HFF-Myc (cell line): ENCODE results near the gene CD9.
A peak's percentile ranks its signal among the peaks of the same experiment; 100 is the strongest.
"Not testable (repeated sequence)": the region's sequence is repeated elsewhere in the genome, so short reads cannot be mapped to it uniquely, and the experiment has no call there.

Experiments used
- DNase-seq: peaks from one replicate; pipeline ENCODE4 v3.0.0-alpha.2; 2011; ENCODE audit warnings: low read depth; ENCODE audit errors: extremely low read depth
- H3K4me3 ChIP-seq: replicated peaks from 2 replicates; pipeline ENCODE4 v1.5.1; 2011; ENCODE audit warnings: low read depth, mild to moderate bottlenecking, control low read depth, low read length
- CTCF ChIP-seq: IDR thresholded peaks from 2 replicates; pipeline ENCODE4 v1.5.1; 2012; ENCODE audit warnings: mild to moderate bottlenecking, low read depth, low read length, control low read depth; ENCODE audit errors: missing control alignments

Gene CD9

GRCh38 chr12:6200256-6201212 is at the start of gene CD9:
Gene CD9, plus strand, starts transcription at chr12:6200400. Its CDS starts 100 bp downstream, at chr12:6200500.
- no peak for TF ChIP-seq CTCF
- no peak for DNase-seq
- peak within 1 kb of the TSS; percentile 86 for H3K4me3 ChIP-seq

- DNase-seq, result no peak
- no peak for TF ChIP-seq CTCF
- no peak overlapping the region for H3K4me3 ChIP-seq
These were observed 45.3 kb upstream of the CD9 start for GRCh38 chr12:6154730-6155459.

- DNase-seq, result no peak
- TF ChIP-seq CTCF, result no peak
- no peak overlapping the region for H3K4me3 ChIP-seq
These were observed 42.7 kb upstream of the CD9 start for GRCh38 chr12:6157482-6157881.

GRCh38 chr12:6158255-6158654 is 41.9 kb upstream of the CD9 start:
- no peak for TF ChIP-seq CTCF
- no peak for DNase-seq
- H3K4me3 ChIP-seq, result no peak overlapping the region

- no peak for DNase-seq
- no peak overlapping the region for H3K4me3 ChIP-seq
- TF ChIP-seq CTCF, result no peak
These were observed 41.5 kb upstream of the CD9 start for GRCh38 chr12:6158749-6159148.

- not testable (repeated sequence) for DNase-seq, H3K4me3 ChIP-seq
These were observed 40.8 kb upstream of the CD9 start for GRCh38 chr12:6159166-6160011.

GRCh38 chr12:6160049-6160649 is 40.1 kb upstream of the CD9 start:
- H3K4me3 ChIP-seq, DNase-seq: not testable (repeated sequence)
